ENCODE data around the gene NR6A1.

DNA sequence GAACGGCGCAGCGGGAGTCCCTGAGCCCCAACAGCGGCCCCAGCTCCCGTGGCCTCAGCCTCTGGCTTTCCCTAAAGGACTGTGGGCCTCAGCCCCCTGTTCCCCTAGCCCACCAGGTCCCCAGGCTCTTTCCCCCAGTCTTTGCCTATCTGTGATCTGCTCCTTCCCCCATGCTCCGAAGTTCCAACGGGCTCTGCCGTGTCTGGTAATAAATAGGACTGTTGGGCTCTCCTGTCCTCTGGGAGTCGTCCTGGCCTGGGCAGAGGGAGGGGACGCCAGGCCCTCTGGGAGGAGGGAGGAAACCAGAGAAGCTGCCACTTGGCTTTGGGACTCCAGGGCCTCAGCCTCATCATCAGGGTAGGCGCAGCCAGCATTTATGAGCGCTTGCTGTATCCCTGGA is 292.8 kb downstream of the NR6A1 start:
- TF ChIP-seq YY1 (IDR thresholded peaks at IDR 0.05; ENCODE audit: insufficient read depth, insufficient read length): no peak
- no peak for TF ChIP-seq SUZ12 (IDR thresholded peaks at IDR 0.05; ENCODE audit: extremely low read depth, insufficient read depth, insufficient read length)
